Body of pancreas (tissue), 4 donors: ENCODE measurements around the gene STPG3. TPM values are rescaled to one million over a fixed set of nuclear protein-coding genes. Genes with fewer than 3 reads are reported as not detected.

Experiments used
- ATAC-seq: fragments of 150-250 bp; one replicate; pipeline ENCODE4 v1.9.1; 2016
- DNase-seq, 4 donors: peaks; one replicate each; pipeline ENCODE4 v3.0.0-alpha.2; 2019
- H3K27ac ChIP-seq, 4 donors: fragments of 200-600 bp; sonication (generic); 1 replicate in 3 of 4; 2 replicates in 1 of 4; pipeline versions ENCODE4 v1.5.1 to v1.6.1; 2016 to 2019; ENCODE audit warnings: mild to moderate bottlenecking in 1 of 4, mixed read lengths in 1 of 4, moderate library complexity in 1 of 4
- H3K27me3 ChIP-seq, 2 donors: fragments of 200-600 bp; sonication (generic); one replicate each; pipeline ENCODE4 v1.6.0; 2016; ENCODE audit warnings: mild to moderate bottlenecking in 1 of 2
- H3K36me3 ChIP-seq, 2 donors: fragments of 200-600 bp; sonication (generic); replicated peaks in 1 of 2; 2 replicates each; pipeline ENCODE4 v1.5.1; 2016; ENCODE audit warnings: low read depth in 2 of 2; ENCODE audit not compliant: insufficient read depth in 1 of 2
- H3K4me1 ChIP-seq: fragments of 200-600 bp; sonication (generic); one replicate; pipeline ENCODE4 v1.6.0; 2016
- H3K4me3 ChIP-seq, 2 donors: fragments of 200-600 bp; sonication (generic); 1 replicate in 1 of 2; 2 replicates in 1 of 2; pipeline ENCODE4 v1.5.1; 2016 to 2019
- H3K9me3 ChIP-seq, 3 donors: fragments of 200-600 bp; sonication (generic); 1 replicate in 2 of 3; 2 replicates in 1 of 3; pipeline ENCODE4 v1.5.1; 2016
- CTCF ChIP-seq, 7 experiments: fragments of 450-650 bp in 4 of 7; fragments of 200-600 bp in 3 of 7; sonication (generic) in 3 of 7; IDR thresholded peaks; one replicate each; pipeline ENCODE4 v1.5.1; 2016 to 2019; ENCODE audit warnings: antibody characterized with exemption in 7 of 7
- POLR2A ChIP-seq, 3 donors: fragments of 450-650 bp; IDR thresholded peaks; one replicate each; pipeline ENCODE4 v1.6.1; 2016; ENCODE audit warnings: antibody characterized with exemption in 3 of 3, mild to moderate bottlenecking in 2 of 3
- WGBS, 2 donors: methylation state at CpG; one replicate each; pipeline ENCODE4 v1.1.5; 2017; 5-methylcytosine and 5-hydroxymethylcytosine counted together
- intact Hi-C: fragments of 100-400 bp; cut with DNase I; formaldehyde crosslinking; loops from one replicate; pipeline ENCODE4 v1.15.1; 2023
- total RNA-seq, 2 donors: library from RNA; depleted of rRNA; stranded (reverse); fragments of >200 nt; gene quantifications; one replicate each; pipeline ENCODE4 v1.1.0, GENCODE V29; 2016

The STPG3 gene
- total RNA-seq, 2 donors from 2014 or later: not detected

- intact Hi-C loops: no loop called here
- 20 to 31% methylated on average over 19 to 24 of the region's 24 CpGs for WGBS, 2 donors
- DNase-seq (peak; percentile 67 to 81 (median 77)), ATAC-seq (no peak)
- H3K27ac ChIP-seq: peak overlapping the region; percentile 84 to 95 (median 92)
- no peaks in the 10 kb centered on the region for H3K27me3 ChIP-seq
- no peaks in the 10 kb centered on the region for H3K36me3 ChIP-seq
- H3K9me3 ChIP-seq: no peaks in the 10 kb centered on the region
- H3K4me1 ChIP-seq: peaks cover 79% of the 10 kb centered on the region
- TF ChIP-seq CTCF (IDR thresholded peaks at IDR 0.05) (no peak), POLR2A (IDR thresholded peaks at IDR 0.05) (peak in 2 of 3 donors; percentile 57 to 73)
- H3K4me3 ChIP-seq: no peak overlapping the region
These were observed 45.9 kb downstream of the STPG3 start for GRCh38 chr9:137296670-137297664.

- Histone ChIP-seq H3K36me3 (no peaks in the 10 kb centered on the region), H3K9me3 (no peaks in the 10 kb centered on the region), H3K27ac (peak overlapping the region; percentile 61 to 95 (median 88)), H3K4me1 (peaks cover 78% of the 10 kb centered on the region), H3K4me3 (no peak overlapping the region), H3K27me3 (no peaks in the 10 kb centered on the region)
- DNase-seq (peak in 2 of 4 donors; percentile 17 to 51), ATAC-seq (no peak)
- intact Hi-C loops: no loop called here
- 62% methylated on average over 7 of the region's 7 CpGs; no CpG with 5 or more reads in 1 of the 2 donors for WGBS, 2 donors
- TF ChIP-seq CTCF (IDR thresholded peaks at IDR 0.05): no peak
- TF ChIP-seq POLR2A (IDR thresholded peaks at IDR 0.05): no peak
These were observed 46.9 kb downstream of the STPG3 start for GRCh38 chr9:137297966-137298365.

- TF ChIP-seq CTCF (IDR thresholded peaks at IDR 0.05) (no peak), POLR2A (IDR thresholded peaks at IDR 0.05) (no peak)
- peaks cover 78% of the 10 kb centered on the region for H3K4me1 ChIP-seq
- H3K4me3 ChIP-seq: no peak overlapping the region
- H3K27ac ChIP-seq: peak overlapping the region; percentile 61 to 95 (median 88)
- intact Hi-C loops: no loop called here
- no peaks in the 10 kb centered on the region for H3K27me3 ChIP-seq
- H3K9me3 ChIP-seq: no peaks in the 10 kb centered on the region
- DNase-seq (peak in 2 of 4 donors; percentile 39 to 52), ATAC-seq (no peak)
- 34 to 47% methylated on average over 21 to 24 of the region's 24 CpGs for WGBS, 2 donors
- no peaks in the 10 kb centered on the region for H3K36me3 ChIP-seq
These were observed 47.5 kb downstream of the STPG3 start for GRCh38 chr9:137298401-137299202.

- Histone ChIP-seq H3K4me3 (no peak overlapping the region), H3K36me3 (no peaks in the 10 kb centered on the region), H3K27me3 (no peaks in the 10 kb centered on the region), H3K27ac (peak overlapping the region in 3 of 4 donors; percentile 84 to 95 (median 93)), H3K9me3 (no peaks in the 10 kb centered on the region), H3K4me1 (peaks cover 79% of the 10 kb centered on the region)
- intact Hi-C loops: no loop called here
- no peak for ATAC-seq
- peak in 1 of 3 donors; percentile 14 for TF ChIP-seq POLR2A (IDR thresholded peaks at IDR 0.05)
- no peak for TF ChIP-seq CTCF (IDR thresholded peaks at IDR 0.05)
- WGBS, 2 donors: 13 to 25% methylated on average over 4 to 10 of the region's 10 CpGs
- peak in 3 of 4 donors; percentile 25 to 43 (median 35) for DNase-seq
These were observed 48.1 kb downstream of the STPG3 start for GRCh38 chr9:137299203-137299565.
